ENCODE data around the gene MAPK1. TPM values are rescaled to one million over a fixed set of nuclear protein-coding genes. Genes with fewer than 3 reads are reported as not detected.
"Not testable (repeated sequence)": the region's sequence is repeated elsewhere in the genome, so short reads cannot be mapped to it uniquely, and the experiment has no call there.

MAPK1 gene
- total and polyA plus RNA-seq, 4 donors = 16.3 to 154 (median 54.3) TPM

- Histone ChIP-seq H3K9ac (ENCODE audit: insufficient read depth in 1 of 2, low read length in 2 of 2) (no peak overlapping the region), H3K36me3 (ENCODE audit: control insufficient read depth in 4 of 4, insufficient read depth in 4 of 4, low read length in 4 of 4) (no peaks in the 10 kb centered on the region), H3K4me3 (no peak overlapping the region), H3K27ac (ENCODE audit: low read depth in 1 of 2, low read length in 1 of 2) (no peak overlapping the region), H3K4me1 (ENCODE audit: control insufficient read depth in 5 of 5, insufficient read depth in 5 of 5, low read length in 5 of 5) (no peaks in the 10 kb centered on the region), H3K9me3 (ENCODE audit: control insufficient read depth in 4 of 4, insufficient read depth in 3 of 4, low read length in 3 of 4) (no peaks in the 10 kb centered on the region), H3K27me3 (ENCODE audit: control insufficient read depth in 3 of 3, insufficient read depth in 3 of 3, low read length in 2 of 3) (no peaks in the 10 kb centered on the region)
- ATAC-seq (ENCODE audit: insufficient read depth, low FRiP score) (no peak), DNase-seq (no peak)
- TF ChIP-seq CTCF (IDR thresholded peaks at IDR 0.05; ENCODE audit: control extremely low read depth, extremely low read depth) = no peak
Observed at GRCh38 chr22:21887841-21888240, 20.4 kb upstream of the MAPK1 start.

- not testable (repeated sequence) for H3K9ac ChIP-seq (ENCODE audit: insufficient read depth in 1 of 2, low read length in 2 of 2); H3K4me3 ChIP-seq; H3K27ac ChIP-seq (ENCODE audit: low read depth in 1 of 2, low read length in 1 of 2); H3K9me3 ChIP-seq (ENCODE audit: control insufficient read depth in 4 of 4, insufficient read depth in 3 of 4, low read length in 3 of 4); ATAC-seq (ENCODE audit: insufficient read depth, low FRiP score); H3K27me3 ChIP-seq (ENCODE audit: control insufficient read depth in 3 of 3, insufficient read depth in 3 of 3, low read length in 2 of 3); DNase-seq; H3K4me1 ChIP-seq (ENCODE audit: control insufficient read depth in 5 of 5, insufficient read depth in 5 of 5, low read length in 5 of 5); H3K36me3 ChIP-seq (ENCODE audit: control insufficient read depth in 4 of 4, insufficient read depth in 4 of 4, low read length in 4 of 4)
- 97% methylated on average over 15 to 18 of the region's 26 CpGs for WGBS, 2 donors
Observed at GRCh38 chr22:21883930-21884329, 16.5 kb upstream of the MAPK1 start.

DNA sequence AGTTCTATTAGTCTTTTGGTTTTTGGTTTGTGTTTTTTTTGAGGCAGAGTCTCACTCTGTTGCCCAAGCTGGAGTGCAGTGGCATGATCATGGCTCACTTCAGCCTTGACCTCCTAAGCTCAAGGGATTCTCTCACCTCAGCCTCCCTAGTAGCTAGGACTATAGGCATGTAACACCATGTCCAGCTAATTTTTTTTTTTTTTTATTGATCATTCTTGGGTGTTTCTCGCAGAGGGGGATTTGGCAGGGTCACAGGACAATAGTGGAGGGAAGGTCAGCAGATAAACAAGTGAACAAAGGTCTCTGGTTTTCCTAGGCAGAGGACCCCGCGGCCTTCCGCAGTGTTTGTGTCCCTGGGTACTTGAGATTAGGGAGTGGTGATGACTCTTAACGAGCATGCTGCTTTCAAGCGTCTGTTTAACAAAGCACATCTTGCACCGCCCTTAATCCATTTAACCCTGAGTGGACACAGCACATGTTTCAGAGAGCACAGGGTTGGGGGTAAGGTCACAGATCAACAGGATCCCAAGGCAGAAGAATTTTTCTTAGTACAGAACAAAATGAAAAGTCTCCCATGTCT is 15.4 kb upstream of the MAPK1 start:
- not testable (repeated sequence) for DNase-seq; ATAC-seq (ENCODE audit: insufficient read depth, low FRiP score); H3K27ac ChIP-seq (ENCODE audit: low read depth in 1 of 2, low read length in 1 of 2)

DNA sequence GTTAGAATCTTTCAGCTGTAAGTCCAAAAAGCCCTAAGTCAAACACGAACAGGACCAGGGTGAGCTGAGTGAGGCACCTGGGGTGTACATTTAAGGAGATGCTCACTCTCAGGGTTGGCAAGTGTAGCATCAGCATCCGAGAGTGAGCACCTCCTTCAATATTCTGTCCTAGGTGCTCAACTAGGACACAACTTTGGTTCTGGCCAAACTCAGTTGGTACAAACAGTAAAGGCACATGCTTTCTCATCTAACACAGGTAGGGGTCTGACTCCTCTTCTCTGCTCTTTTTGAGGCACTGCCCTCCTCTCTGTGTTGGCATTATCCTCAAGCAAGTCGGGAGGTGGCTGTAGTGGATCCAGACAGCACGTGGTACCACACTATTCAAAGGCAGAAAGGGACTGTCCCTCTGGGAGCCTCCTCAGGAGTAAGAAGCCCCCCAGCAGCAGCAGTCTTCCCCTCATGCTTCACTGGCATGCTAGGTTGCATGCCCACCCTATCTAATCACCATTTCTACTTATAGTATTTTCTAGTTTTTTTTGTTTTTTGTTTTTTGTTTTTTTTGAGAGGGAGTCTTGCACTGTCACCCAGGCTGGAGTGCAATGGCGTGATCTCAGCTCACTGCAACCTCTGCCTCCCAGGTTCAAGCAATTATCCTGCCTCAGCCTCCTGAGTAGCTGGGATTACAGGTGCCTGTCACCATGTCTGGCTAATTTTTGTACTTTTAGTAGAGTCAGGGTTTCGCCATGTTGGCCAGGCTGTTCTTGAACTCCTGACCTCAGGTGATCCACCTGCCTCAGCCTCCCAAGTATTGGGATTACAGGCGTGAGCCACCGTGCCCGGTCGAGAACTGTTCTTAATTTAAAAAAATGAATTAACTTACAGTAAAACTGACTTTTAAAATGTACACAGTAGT is 14.7 kb upstream of the MAPK1 start:
- Histone ChIP-seq H3K9me3 (ENCODE audit: control insufficient read depth in 4 of 4, insufficient read depth in 3 of 4, low read length in 3 of 4) (no peaks in the 10 kb centered on the region), H3K27me3 (ENCODE audit: control insufficient read depth in 3 of 3, insufficient read depth in 3 of 3, low read length in 2 of 3) (no peaks in the 10 kb centered on the region), H3K4me3 (no peak overlapping the region), H3K4me1 (ENCODE audit: control insufficient read depth in 5 of 5, insufficient read depth in 5 of 5, low read length in 5 of 5) (no peaks in the 10 kb centered on the region), H3K27ac (ENCODE audit: low read depth in 1 of 2, low read length in 1 of 2) (no peak overlapping the region), H3K9ac (ENCODE audit: insufficient read depth in 1 of 2, low read length in 2 of 2) (no peak overlapping the region), H3K36me3 (ENCODE audit: control insufficient read depth in 4 of 4, insufficient read depth in 4 of 4, low read length in 4 of 4) (no peaks in the 10 kb centered on the region)
- TF ChIP-seq CTCF (IDR thresholded peaks at IDR 0.05; ENCODE audit: control extremely low read depth, extremely low read depth) = no peak
- no peak for DNase-seq
- ATAC-seq (ENCODE audit: insufficient read depth, low FRiP score) = no peak
- WGBS, 2 donors = 89 to 93% methylated on average over 10 of the region's 10 CpGs

More for the DNA sequence above, 15.4 kb upstream of the MAPK1 start:
- H3K4me3 ChIP-seq; H3K27me3 ChIP-seq (ENCODE audit: control insufficient read depth in 3 of 3, insufficient read depth in 3 of 3, low read length in 2 of 3); H3K9me3 ChIP-seq (ENCODE audit: control insufficient read depth in 4 of 4, insufficient read depth in 3 of 4, low read length in 3 of 4); H3K4me1 ChIP-seq (ENCODE audit: control insufficient read depth in 5 of 5, insufficient read depth in 5 of 5, low read length in 5 of 5); H3K36me3 ChIP-seq (ENCODE audit: control insufficient read depth in 4 of 4, insufficient read depth in 4 of 4, low read length in 4 of 4); H3K9ac ChIP-seq (ENCODE audit: insufficient read depth in 1 of 2, low read length in 2 of 2): not testable (repeated sequence)
- WGBS, 2 donors = 88 to 100% methylated on average over 1 of the region's 7 CpGs

Data from lung (tissue), 12 donors.